Measurements from ENCODE around the gene WFIKKN2.

Gene WFIKKN2

GRCh38 chr17:50798424-50799288, 36.7 kb upstream of the WFIKKN2 start:
- POLR2A ChIA-PET: interaction anchor here (0.8 kb wide), 1 partner anchor 13 kb away, joined by 3 read pairs; no protein-coding TSS in a partner anchor

GRCh38 chr17:50799582-50799981, 35.8 kb upstream of the WFIKKN2 start:
- Histone ChIP-seq H3K4me1 (ENCODE audit: control insufficient read depth, insufficient read depth, low read length) (no peaks in the 10 kb centered on the region), H3K4me3 (ENCODE audit: low read depth, low read length) (no peak overlapping the region), H3K9me3 (ENCODE audit: control insufficient read depth, insufficient read depth, low read depth, low read length) (no peaks in the 10 kb centered on the region), H3K36me3 (ENCODE audit: control insufficient read depth in 2 of 2, insufficient read depth in 1 of 2, low read length in 2 of 2) (no peaks in the 10 kb centered on the region), H3K27ac (ENCODE audit: extremely low read depth, low read depth, low read length) (no peak overlapping the region)
- TF ChIP-seq ZNF654 (tag by site-specific recombination; IDR thresholded peaks at IDR 0.05; ENCODE audit: low read depth) (no peak), ZNF266 (tag by site-specific recombination; IDR thresholded peaks at IDR 0.05; ENCODE audit: low read depth) (no peak), ZNF292 (tag by site-specific recombination; IDR thresholded peaks at IDR 0.05; ENCODE audit: borderline replicate concordance, low read depth) (no peak), ZNF18 (tag by site-specific recombination; IDR thresholded peaks at IDR 0.05) (no peak), ZBTB11 (tag by site-specific recombination; conservative IDR thresholded peaks at IDR 0.05; ENCODE audit: low read depth) (no peak)
- POLR2A ChIA-PET: no interaction called here
- CTCF ChIA-PET: interaction anchor here (0.6 to 5.0 kb wide), 6 partner anchors 9 to 84 kb away, joined by 3 to 41 read pairs (median 4); partner anchors contain the start of gene WFIKKN2

More at GRCh38 chr17:50798424-50799288, 36.7 kb upstream of the WFIKKN2 start:
- Histone ChIP-seq H3K4me3 (ENCODE audit: low read depth, low read length) (no peak overlapping the region), H3K27ac (ENCODE audit: extremely low read depth, low read depth, low read length) (peak overlapping the region; percentile 11; the same call in 1 of the 2 replicates), H3K9me3 (ENCODE audit: control insufficient read depth, insufficient read depth, low read depth, low read length) (no peaks in the 10 kb centered on the region), H3K36me3 (ENCODE audit: control insufficient read depth in 2 of 2, insufficient read depth in 1 of 2, low read length in 2 of 2) (no peaks in the 10 kb centered on the region), H3K4me1 (ENCODE audit: control insufficient read depth, insufficient read depth, low read length) (no peaks in the 10 kb centered on the region)
- CTCF ChIA-PET: interaction anchor here (0.6 to 1.6 kb wide), 9 partner anchors 8 to 170 kb away, joined by 3 to 16 read pairs (median 3); partner anchors contain the start of gene WFIKKN2
- peak; percentile 65; the same call in 1 of the 2 replicates for TF ChIP-seq SCRT2 (tag by site-specific recombination; IDR thresholded peaks at IDR 0.05)
- TF ChIP-seq WT1 (tag by site-specific recombination; IDR thresholded peaks at IDR 0.05): no peak
- TF ChIP-seq ZNF621 (tag by site-specific recombination; IDR thresholded peaks at IDR 0.05): no peak
- no peak for TF ChIP-seq ZNF830 (tag by site-specific recombination; IDR thresholded peaks at IDR 0.05; ENCODE audit: low read depth)
- no peak for TF ChIP-seq ZNF140 (tag by site-specific recombination; IDR thresholded peaks at IDR 0.05)
- TF ChIP-seq ZNF433 (tag by site-specific recombination; IDR thresholded peaks at IDR 0.05; ENCODE audit: low read depth): 0 out of 2 replicates have a peak, but pooled peaks have one; percentile 2
- no peak for TF ChIP-seq ZNF843 (tag by site-specific recombination; IDR thresholded peaks at IDR 0.05)
- TF ChIP-seq, protein P1, sequence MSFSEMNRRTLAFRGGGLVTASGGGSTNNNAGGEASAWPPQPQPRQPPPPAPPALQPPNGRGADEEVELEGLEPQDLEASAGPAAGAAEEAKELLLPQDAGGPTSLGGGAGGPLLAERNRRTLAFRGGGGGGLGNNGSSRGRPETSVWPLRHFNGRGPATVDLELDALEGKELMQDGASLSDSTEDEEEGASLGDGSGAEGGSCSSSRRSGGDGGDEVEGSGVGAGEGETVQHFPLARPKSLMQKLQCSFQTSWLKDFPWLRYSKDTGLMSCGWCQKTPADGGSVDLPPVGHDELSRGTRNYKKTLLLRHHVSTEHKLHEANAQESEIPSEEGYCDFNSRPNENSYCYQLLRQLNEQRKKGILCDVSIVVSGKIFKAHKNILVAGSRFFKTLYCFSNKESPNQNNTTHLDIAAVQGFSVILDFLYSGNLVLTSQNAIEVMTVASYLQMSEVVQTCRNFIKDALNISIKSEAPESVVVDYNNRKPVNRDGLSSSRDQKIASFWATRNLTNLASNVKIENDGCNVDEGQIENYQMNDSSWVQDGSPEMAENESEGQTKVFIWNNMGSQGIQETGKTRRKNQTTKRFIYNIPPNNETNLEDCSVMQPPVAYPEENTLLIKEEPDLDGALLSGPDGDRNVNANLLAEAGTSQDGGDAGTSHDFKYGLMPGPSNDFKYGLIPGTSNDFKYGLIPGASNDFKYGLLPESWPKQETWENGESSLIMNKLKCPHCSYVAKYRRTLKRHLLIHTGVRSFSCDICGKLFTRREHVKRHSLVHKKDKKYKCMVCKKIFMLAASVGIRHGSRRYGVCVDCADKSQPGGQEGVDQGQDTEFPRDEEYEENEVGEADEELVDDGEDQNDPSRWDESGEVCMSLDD (tag by site-specific recombination; IDR thresholded peaks at IDR 0.05): no peak
- TF ChIP-seq ZSCAN30 (tag by site-specific recombination; IDR thresholded peaks at IDR 0.05): no peak

Data from HEK293 (cell line).